ENCODE results near the gene RBPJL. TPM values are rescaled to one million over a fixed set of nuclear protein-coding genes. Genes with fewer than 3 reads are reported as not detected.

The RBPJL gene
- total RNA-seq, 1 experiment from 2014 or later, result not detected

GRCh38 chr20:45288860-45289259, 17.8 kb upstream of the RBPJL start:
- ATAC-seq (no peak), DNase-seq (no peak)
- POLR2A ChIA-PET (ENCODE audit: unreplicated experiment), result no interaction called here
- no peaks in the 10 kb centered on the region for H3K9me2 ChIP-seq (replicated peaks; ENCODE audit: low read length)
- H4K20me1 ChIP-seq (ENCODE audit: low read length), result no peaks in the 10 kb centered on the region
- H3K27ac ChIP-seq (ENCODE audit: low read length), result no peak overlapping the region
- H3K36me3 ChIP-seq (ENCODE audit: low read depth, low read length), result no peaks in the 10 kb centered on the region
- H3F3A ChIP-seq (ENCODE audit: low read length, unreplicated experiment), result no peaks in the 10 kb centered on the region
- no peak overlapping the region for H3K4me2 ChIP-seq (ENCODE audit: low read length)
- peaks cover 10% of the 10 kb centered on the region for H3K4me1 ChIP-seq (ENCODE audit: insufficient read depth, low read length)
- H3K4me3 ChIP-seq (ENCODE audit: low read length), result no peak overlapping the region
- no peak for TF ChIP-seq EZH2phosphoT487 (IDR thresholded peaks at IDR 0.05; ENCODE audit: borderline replicate concordance, low read length)
- no peak for TF ChIP-seq CTCF (conservative IDR thresholded peaks at IDR 0.05; ENCODE audit: low read depth, low read length)
- no peak for TF ChIP-seq EZH2 (IDR thresholded peaks at IDR 0.05; ENCODE audit: low read length, unreplicated experiment)
- no peaks in the 10 kb centered on the region for H3K9me3 ChIP-seq (ENCODE audit: low read length)
- BruUV-seq (replicated peaks), result no TSS peak
- no peaks in the 10 kb centered on the region for H3K27me3 ChIP-seq (ENCODE audit: low read length)
- H2AFZ ChIP-seq (ENCODE audit: low read length), result no peak overlapping the region
- intact Hi-C loops (cut with micrococcal nuclease), result no loop called here
- CTCF ChIA-PET, result no interaction called here
- no peaks in the 10 kb centered on the region for H3K79me2 ChIP-seq (ENCODE audit: low read length)
- H3K9ac ChIP-seq (ENCODE audit: low read length), result no peak overlapping the region

- ATAC-seq (peak; percentile 4; the same call in 1 of the 2 replicates), DNase-seq (no peak)
- ChIA-PET CTCF (interaction anchor here (0.6 to 1.9 kb wide), 8 partner anchors 52 to 279 kb away, joined by 3 to 14 read pairs (median 5); no protein-coding TSS in a partner anchor), POLR2A (ENCODE audit: unreplicated experiment) (interaction anchor here (0.5 kb wide), 1 partner anchor 482 kb away, joined by 3 read pairs; no protein-coding TSS in a partner anchor)
- TF ChIP-seq EZH2phosphoT487 (IDR thresholded peaks at IDR 0.05; ENCODE audit: borderline replicate concordance, low read length) (no peak), EZH2 (IDR thresholded peaks at IDR 0.05; ENCODE audit: low read length, unreplicated experiment) (no peak), CTCF (conservative IDR thresholded peaks at IDR 0.05; ENCODE audit: low read depth, low read length) (no peak)
- H4K20me1 ChIP-seq (ENCODE audit: low read length), result no peaks in the 10 kb centered on the region
- no TSS peak for BruUV-seq (replicated peaks)
- H3K27me3 ChIP-seq (ENCODE audit: low read length), result no peaks in the 10 kb centered on the region
- no peaks in the 10 kb centered on the region for H3K9me2 ChIP-seq (replicated peaks; ENCODE audit: low read length)
- H3K9ac ChIP-seq (ENCODE audit: low read length), result no peak overlapping the region
- no peaks in the 10 kb centered on the region for H3K36me3 ChIP-seq (ENCODE audit: low read depth, low read length)
- H3K27ac ChIP-seq (ENCODE audit: low read length), result no peak overlapping the region
- peaks cover 6% of the 10 kb centered on the region for H3K4me1 ChIP-seq (ENCODE audit: insufficient read depth, low read length)
- no peak overlapping the region for H3K4me3 ChIP-seq (ENCODE audit: low read length)
- H3K9me3 ChIP-seq (ENCODE audit: low read length), result no peaks in the 10 kb centered on the region
- no peaks in the 10 kb centered on the region for H3K79me2 ChIP-seq (ENCODE audit: low read length)
- peak overlapping the region; percentile 72 for H2AFZ ChIP-seq (ENCODE audit: low read length)
- H3F3A ChIP-seq (ENCODE audit: low read length, unreplicated experiment), result no peaks in the 10 kb centered on the region
- intact Hi-C loops (cut with micrococcal nuclease), result loop anchor here (2.0 to 5.0 kb wide), 5 partner anchors 35 to 378 kb away; partner anchors contain the start of genes PABPC1L and SLPI
- H3K4me2 ChIP-seq (ENCODE audit: low read length), result peak overlapping the region; percentile 33
Observed at GRCh38 chr20:45289942-45290676, 16.5 kb upstream of the RBPJL start.
